ENCODE data around the gene CASKIN2. TPM values are rescaled to one million over a fixed set of nuclear protein-coding genes. Genes with fewer than 3 reads are reported as not detected.
"Not testable (repeated sequence)": the region's sequence is repeated elsewhere in the genome, so short reads cannot be mapped to it uniquely, and the experiment has no call there.

CASKIN2 gene
- total RNA-seq, 1 donor from 2014 or later, result 30.3 TPM

DNA sequence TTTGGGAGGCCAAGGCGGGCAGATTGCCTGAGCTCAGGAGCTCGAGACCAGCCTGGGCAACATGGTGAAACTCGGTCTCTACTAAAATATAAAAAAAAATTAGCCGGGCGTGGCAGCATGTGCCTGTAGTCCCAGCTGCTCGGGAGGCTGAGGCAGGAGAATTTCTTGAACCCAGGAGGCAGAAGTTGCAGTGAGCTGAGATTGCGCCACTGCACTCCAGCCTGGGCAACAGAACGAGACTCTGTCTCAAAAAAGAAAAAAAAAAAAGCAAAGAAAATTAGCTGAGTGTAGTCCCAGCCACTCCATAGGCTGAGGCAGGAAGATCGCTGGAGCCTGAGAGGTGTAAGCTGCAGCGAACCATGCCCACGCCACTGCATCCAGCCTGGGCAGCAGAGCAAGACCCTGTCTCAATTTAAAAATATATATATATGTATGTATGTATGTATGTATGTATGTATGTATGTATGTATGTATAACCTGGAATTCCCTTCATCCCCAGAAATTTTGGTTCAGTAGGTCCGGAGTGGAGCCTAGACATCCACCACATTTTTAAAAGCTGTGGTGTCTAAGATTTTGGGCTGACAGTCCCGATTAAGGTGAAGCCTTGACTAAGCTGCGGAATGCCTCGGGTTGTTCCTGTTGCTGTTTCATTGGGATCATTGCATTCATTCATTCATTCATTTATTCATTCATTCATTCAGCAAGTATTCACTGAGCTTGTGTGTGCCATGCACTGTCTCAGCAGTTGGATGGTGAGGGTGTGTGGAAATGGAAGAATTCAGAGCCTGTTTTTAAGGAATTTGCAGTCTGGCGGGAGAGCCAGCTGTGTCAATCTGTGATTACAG lies 33.0 kb downstream of the CASKIN2 start:
- TF ChIP-seq, protein P1, sequence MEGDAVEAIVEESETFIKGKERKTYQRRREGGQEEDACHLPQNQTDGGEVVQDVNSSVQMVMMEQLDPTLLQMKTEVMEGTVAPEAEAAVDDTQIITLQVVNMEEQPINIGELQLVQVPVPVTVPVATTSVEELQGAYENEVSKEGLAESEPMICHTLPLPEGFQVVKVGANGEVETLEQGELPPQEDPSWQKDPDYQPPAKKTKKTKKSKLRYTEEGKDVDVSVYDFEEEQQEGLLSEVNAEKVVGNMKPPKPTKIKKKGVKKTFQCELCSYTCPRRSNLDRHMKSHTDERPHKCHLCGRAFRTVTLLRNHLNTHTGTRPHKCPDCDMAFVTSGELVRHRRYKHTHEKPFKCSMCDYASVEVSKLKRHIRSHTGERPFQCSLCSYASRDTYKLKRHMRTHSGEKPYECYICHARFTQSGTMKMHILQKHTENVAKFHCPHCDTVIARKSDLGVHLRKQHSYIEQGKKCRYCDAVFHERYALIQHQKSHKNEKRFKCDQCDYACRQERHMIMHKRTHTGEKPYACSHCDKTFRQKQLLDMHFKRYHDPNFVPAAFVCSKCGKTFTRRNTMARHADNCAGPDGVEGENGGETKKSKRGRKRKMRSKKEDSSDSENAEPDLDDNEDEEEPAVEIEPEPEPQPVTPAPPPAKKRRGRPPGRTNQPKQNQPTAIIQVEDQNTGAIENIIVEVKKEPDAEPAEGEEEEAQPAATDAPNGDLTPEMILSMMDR (IDR thresholded peaks at IDR 0.05), result no peak
- H3K36me3 Mint-ChIP-seq (ENCODE audit: low read depth), result peaks cover 6% of the 10 kb centered on the region
- H3K4me3 Mint-ChIP-seq (ENCODE audit: unreplicated experiment), result no peak overlapping the region
- peaks cover 10% of the 10 kb centered on the region for H3K4me1 Mint-ChIP-seq (ENCODE audit: low read depth)
- DNase-seq (ENCODE audit: low spot score), result no peak
- no peak overlapping the region for H3K27ac Mint-ChIP-seq (ENCODE audit: unreplicated experiment)
- no peaks in the 10 kb centered on the region for H3K27me3 Mint-ChIP-seq (ENCODE audit: low read depth)
- H3K9me3 Mint-ChIP-seq (ENCODE audit: low read depth), result no peaks in the 10 kb centered on the region

DNA sequence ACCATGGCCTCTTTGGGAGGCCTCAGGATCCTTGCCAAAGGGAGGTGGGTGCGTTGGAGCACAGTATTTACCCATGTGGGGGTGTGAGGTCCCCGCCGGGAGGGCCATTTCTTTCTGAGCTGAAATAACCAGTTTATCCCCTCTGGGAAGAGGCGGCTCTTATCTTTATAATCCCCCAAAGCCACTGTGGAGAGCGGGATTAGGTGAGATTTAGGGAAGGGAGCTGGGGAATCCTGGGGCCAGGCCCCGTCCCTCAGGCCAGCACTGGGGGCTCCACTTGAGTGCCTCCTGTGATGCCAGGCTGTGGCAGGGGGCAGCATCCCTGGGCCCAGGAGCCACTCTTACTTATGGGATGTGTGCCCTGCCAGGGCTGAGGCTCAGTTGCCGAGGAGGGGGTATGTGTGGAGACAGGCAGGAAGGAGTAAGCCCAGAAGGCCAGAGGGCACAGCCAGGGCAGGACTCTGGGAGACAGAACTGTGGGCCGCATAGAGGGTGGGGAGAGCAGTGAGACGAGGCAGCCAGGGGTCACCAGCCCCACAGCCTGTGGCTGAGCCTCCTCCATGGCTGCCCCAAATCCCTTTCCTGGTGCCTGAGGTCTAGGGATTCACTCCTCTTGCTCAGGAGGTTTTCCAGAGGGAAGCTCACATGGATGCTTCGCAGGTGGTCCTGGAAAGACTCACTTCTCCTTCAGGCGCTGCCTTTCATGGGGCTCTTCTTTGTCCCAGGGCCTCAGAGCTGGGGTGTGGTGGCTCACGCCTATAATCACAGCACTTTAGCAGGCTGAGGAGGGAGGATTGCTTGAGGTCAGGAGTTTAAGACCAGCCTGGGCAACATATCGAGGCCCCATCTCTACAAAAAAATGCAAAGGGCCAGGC lies 33.9 kb downstream of the CASKIN2 start:
- H3K4me1 Mint-ChIP-seq (ENCODE audit: low read depth), result peaks cover 19% of the 10 kb centered on the region
- no peaks in the 10 kb centered on the region for H3K9me3 Mint-ChIP-seq (ENCODE audit: low read depth)
- H3K27ac Mint-ChIP-seq (ENCODE audit: unreplicated experiment), result no peak overlapping the region
- no peak overlapping the region for H3K4me3 Mint-ChIP-seq (ENCODE audit: unreplicated experiment)
- TF ChIP-seq, protein P1 (IDR thresholded peaks at IDR 0.05), result no peak
- H3K27me3 Mint-ChIP-seq (ENCODE audit: low read depth), result no peaks in the 10 kb centered on the region
- H3K36me3 Mint-ChIP-seq (ENCODE audit: low read depth), result peaks cover 2% of the 10 kb centered on the region
- DNase-seq (ENCODE audit: low spot score), result no peak

DNA sequence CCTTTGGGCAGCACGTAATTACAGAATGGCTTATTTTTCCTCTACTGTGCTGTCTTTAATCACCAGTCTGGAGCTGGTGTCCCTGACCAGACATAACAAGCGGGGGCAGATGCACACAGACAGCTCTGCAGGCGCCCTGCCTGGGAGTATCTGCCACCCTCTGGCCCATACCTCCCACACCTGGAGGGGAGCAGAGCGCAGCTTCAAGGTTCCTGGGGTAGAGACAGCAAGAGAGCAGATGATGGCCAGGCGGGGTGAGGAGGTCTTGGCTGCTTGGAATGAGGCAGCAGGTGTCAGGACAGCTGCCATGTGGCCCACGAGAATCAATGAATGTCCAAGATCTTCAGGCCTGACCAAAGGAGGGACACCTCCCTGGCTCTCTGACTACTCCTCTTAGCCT lies 35.1 kb downstream of the CASKIN2 start:
- H3K27me3 Mint-ChIP-seq (ENCODE audit: low read depth), result no peaks in the 10 kb centered on the region
- TF ChIP-seq, protein P1 (IDR thresholded peaks at IDR 0.05), result no peak
- DNase-seq (ENCODE audit: low spot score), result no peak
- H3K27ac Mint-ChIP-seq (ENCODE audit: unreplicated experiment), result no peak overlapping the region
- peaks cover 30% of the 10 kb centered on the region for H3K4me1 Mint-ChIP-seq (ENCODE audit: low read depth)
- H3K9me3 Mint-ChIP-seq (ENCODE audit: low read depth), result no peaks in the 10 kb centered on the region
- no peak overlapping the region for H3K4me3 Mint-ChIP-seq (ENCODE audit: unreplicated experiment)
- H3K36me3 Mint-ChIP-seq (ENCODE audit: low read depth), result peaks cover 1% of the 10 kb centered on the region

DNA sequence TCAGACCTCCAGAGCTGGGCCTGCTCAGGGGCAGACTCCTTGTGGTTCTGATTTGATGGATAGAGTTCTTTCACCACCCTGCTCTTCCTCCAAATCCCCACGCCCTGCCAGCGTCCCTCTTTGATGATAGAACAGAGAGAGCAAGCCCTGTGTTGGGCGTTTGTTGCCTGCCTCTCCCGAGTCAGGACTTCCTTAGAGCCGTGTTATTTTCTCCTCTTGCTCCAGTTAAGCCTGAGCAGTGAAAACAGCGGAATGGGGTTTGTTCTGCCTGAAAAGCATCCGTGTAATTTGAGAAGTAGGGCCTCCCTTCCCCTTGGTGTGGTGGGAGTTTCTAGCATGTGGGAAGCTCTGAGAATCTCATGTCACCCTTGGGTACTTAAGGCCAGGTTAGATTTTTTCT lies 36.8 kb downstream of the CASKIN2 start:
- TF ChIP-seq, protein P1 (IDR thresholded peaks at IDR 0.05), result no peak
- DNase-seq (ENCODE audit: low spot score), result no peak
- no peak overlapping the region for H3K27ac Mint-ChIP-seq (ENCODE audit: unreplicated experiment)
- no peaks in the 10 kb centered on the region for H3K27me3 Mint-ChIP-seq (ENCODE audit: low read depth)
- no peak overlapping the region for H3K4me3 Mint-ChIP-seq (ENCODE audit: unreplicated experiment)
- H3K36me3 Mint-ChIP-seq (ENCODE audit: low read depth), result no peaks in the 10 kb centered on the region
- no peaks in the 10 kb centered on the region for H3K9me3 Mint-ChIP-seq (ENCODE audit: low read depth)
- peaks cover 34% of the 10 kb centered on the region for H3K4me1 Mint-ChIP-seq (ENCODE audit: low read depth)

DNA sequence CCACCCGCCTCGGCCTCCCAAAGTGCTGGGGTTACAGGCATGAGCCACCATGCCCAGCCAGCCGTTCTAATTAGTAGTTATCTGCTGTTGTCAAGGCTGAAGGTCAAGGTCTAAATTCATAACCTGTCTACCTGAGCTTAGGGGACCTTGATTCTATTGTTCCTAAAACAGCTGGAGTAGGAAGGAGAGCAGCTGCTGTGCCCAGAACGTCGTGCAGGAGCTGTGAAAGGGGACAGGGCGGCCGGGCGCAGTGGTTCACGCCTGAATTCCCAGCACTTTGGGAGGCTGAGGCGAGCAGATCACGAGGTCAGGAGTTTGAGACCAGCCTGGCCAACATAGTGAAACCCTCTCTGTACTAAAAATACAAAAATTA lies 37.9 kb downstream of the CASKIN2 start:
- not testable (repeated sequence) for H3K9me3 Mint-ChIP-seq (ENCODE audit: low read depth); H3K36me3 Mint-ChIP-seq (ENCODE audit: low read depth); H3K4me3 Mint-ChIP-seq (ENCODE audit: unreplicated experiment); H3K27me3 Mint-ChIP-seq (ENCODE audit: low read depth); DNase-seq (ENCODE audit: low spot score)
- peaks cover 34% of the 10 kb centered on the region for H3K4me1 Mint-ChIP-seq (ENCODE audit: low read depth)
- peak overlapping the region; percentile 65 for H3K27ac Mint-ChIP-seq (ENCODE audit: unreplicated experiment)

All from chondrocyte (in vitro differentiated cells).